ENCODE measurements around the gene RPL14.
"Not testable (repeated sequence)": the region's sequence is repeated elsewhere in the genome, so short reads cannot be mapped to it uniquely, and the experiment has no call there.

RPL14 gene

DNA sequence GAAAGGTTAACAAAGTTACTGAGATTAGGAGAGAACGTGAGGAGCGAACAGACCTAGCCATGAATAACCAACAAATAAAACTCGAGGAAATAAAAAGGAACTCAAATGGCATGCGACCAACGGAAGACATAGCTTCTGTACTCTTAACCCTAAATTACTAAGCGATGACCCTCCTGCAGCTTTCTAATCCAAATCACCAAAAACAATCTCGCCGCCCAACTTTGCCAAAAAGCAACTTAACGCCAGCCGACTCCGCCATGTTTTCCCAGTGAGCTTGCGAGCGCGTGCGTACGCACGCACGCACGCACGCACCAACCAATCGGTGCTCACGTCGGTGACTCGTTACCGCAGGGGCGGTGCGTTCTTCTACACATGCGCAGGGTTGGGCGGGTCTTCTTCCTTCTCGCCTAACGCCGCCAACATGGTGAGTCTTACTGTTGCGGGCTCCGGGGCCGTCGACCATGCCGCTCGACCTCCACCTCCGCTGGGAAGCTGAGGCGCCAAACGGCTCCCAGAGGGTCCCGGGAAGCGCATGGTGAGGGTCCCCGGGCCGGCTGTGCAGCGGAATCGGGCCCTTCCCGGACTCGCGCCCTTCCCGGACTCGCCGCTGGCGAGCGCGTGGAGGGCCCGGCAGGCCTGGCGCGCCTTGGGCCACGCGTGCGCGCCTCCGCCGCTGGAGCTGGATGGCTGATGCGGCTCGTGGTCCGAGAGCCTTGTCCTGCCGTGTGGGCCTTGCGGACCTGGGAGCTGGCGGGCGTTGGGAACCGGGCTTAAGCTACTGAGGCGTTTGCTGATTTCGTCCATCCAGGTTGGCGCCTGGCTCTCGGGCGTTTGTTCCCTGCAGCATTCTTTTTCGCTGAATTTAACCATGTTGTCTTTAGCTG lies at the start of gene RPL14:
Gene RPL14 (plus strand): TSS at position 400 of the 884 bp plus-strand sequence. CDS start 133 bp downstream, at position 533.
- FAIRE-seq = peak; percentile 37

- no peak for FAIRE-seq
These were observed 49.5 kb upstream of the RPL14 start for GRCh38 chr3:40407611-40408010.

DNA sequence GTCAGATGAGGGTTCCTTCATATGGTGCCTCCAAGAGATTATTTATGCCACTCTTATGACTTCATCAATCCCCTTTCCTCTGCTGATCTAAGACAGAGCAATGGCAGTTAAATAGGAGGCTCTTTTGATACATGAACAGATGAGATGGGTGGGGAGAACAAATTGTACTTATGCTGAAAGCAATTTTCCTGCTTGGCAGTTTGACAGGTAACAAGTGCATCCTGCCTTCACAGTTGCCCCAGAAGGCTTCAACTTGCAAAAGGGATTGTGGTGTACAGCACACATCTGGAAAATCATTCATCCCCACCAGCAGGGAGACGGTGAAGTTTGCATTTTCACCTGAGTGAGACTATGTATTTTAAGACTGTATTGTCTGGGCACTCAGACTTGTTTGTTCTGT lies 42.9 kb upstream of the RPL14 start:
- FAIRE-seq = no peak

DNA sequence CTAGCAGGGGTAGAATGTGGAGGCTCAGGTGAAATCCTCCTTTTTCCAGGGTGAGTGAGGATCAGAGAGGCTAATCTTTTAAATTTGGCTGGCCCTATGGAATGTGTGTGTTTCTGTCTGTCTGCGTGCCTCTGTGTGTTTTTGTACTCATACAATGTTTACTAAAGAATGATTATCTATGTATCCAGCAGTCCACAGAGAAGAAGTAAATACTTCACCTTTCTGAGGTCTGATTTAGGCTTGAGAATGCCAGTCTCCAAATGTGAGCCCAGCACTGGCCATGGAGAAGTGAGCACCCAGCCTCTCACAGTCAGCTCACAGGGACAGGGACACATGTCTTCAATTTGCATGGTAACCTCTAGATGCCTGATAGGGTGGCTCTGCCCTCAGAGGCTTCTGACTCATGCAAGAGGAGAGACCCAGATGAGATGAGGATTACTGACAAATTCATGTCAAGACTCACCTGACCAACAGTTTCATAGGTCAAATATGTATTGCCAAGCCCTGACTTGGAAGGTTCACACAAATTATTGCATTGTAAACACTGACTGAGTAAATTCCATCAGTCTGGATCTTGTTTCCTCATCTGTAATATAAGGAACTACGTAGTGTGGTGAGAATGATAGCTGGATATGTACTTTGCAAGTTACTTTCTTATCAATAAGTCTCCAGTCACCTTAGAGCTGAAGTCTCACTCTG lies 39.1 kb upstream of the RPL14 start:
- FAIRE-seq = no peak

- FAIRE-seq = no peak
These were observed 34.3 kb upstream of the RPL14 start for GRCh38 chr3:40422861-40423260.

DNA sequence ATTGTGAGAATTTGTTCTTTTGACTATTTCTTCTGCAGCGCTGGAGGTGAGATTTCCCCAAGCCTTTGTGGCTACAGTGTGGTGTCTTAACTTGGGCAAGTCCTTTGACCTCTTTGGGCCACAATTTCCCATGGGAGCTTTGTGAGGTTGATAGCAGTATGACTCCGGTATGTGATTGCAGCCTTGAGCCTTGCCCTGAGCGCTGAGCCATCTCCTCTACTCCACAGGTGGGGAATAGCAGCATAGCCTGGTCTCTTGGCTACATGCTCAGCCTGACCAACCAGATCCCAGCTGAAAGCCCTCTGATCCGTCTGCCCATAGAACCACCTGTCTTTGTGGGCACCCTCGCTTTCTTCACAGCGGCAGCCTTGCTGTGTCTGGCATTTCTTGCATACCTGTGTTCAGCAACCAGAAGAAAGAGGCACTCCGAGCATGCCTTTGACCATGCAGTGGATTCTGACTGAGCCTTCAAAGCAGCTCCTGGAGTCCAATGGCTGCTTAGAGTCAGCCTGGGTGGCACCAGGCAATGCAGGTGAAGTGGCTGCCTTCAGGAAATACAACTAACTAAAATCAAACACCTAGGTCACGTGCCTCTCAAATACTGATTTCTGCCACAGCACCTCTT lies 30.0 kb upstream of the RPL14 start:
- FAIRE-seq = no peak

DNA sequence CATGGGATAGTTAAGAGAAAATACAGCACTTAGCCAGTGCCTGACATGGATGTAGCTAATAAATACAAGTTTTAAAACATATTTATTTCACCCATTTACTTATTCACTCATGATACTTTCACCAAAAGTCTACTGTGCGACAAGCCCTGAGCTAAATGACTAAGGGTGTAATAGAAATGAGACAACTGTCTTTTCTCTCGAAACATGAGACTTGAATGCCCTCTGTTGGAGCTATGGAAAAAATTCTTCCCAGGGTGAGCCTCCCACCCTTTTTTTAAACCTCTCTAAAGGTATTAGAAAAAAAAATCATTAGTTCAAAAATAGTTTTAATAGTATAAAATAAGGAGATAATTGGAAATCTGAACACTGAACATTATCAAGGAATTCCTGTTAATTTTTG lies 24.3 kb upstream of the RPL14 start:
- no peak for FAIRE-seq

DNA sequence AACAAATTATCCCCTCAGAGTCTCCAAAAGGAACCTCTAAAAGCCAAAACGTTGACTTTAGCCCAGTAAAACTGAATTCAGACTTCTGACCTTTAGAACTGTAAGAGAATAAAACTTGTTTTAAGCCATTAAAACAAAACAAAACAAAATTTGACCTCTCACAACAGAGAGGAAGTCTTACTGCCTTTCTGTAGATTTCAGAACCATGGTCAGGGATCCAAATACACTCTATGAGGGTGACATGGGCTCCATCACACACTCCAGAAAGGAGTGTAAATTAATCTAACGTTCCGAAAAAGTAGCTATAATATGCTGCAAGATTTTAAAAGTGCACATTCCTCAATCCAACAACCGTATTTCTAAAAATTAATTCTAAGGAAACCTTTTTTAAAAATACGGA lies 19.2 kb upstream of the RPL14 start:
- no peak for FAIRE-seq

- no peak for FAIRE-seq
These were observed 12.1 kb upstream of the RPL14 start for GRCh38 chr3:40445062-40445461.

DNA sequence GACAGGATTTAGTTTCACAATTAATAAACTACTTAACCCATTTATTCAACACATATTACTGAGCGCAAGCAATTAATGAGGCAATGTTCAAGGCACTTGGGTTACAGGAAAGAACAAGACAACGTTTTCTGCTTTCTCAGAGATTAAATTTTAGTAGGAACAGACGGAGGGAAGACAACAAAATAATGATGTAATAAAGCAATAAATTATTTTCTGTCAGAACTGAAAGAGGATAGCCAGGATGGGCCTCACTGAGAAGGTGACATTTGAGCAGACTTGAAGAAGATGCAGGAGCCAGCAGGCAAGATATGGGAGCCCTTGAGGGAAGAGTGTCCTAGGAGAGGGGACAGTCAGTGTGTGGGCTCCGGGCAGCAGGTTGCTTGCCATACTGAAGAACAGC lies 11.3 kb upstream of the RPL14 start:
- FAIRE-seq = no peak

DNA sequence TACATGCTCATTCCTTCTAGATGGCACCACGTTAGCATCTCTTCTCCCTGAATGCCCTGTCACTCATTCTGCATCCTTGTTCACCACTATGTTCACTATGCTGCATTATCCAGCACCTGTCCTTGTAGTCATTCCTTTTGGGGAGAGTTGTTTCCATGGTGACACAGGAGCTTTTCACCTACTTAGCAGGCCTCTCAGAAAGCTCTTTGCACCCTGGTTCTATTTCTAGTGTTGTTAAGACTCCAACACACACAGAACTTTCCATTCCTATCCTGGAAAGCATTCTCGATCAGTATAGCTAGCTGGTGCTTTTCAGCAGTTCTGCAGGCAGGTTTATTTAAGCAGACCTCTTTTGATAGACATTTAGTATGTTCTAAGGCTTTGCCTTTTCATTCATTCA lies 6.7 kb upstream of the RPL14 start:
- FAIRE-seq = no peak

GRCh38 chr3:40451551-40451950 lies 5.6 kb upstream of the RPL14 start:
- FAIRE-seq = no peak

- FAIRE-seq = no peak
These were observed 5.1 kb upstream of the RPL14 start for GRCh38 chr3:40452057-40452456.

GRCh38 chr3:40452562-40452875 lies 4.6 kb upstream of the RPL14 start:
- FAIRE-seq = no peak

GRCh38 chr3:40452876-40453730 lies 4.0 kb upstream of the RPL14 start:
- FAIRE-seq = peak; percentile 99

GRCh38 chr3:40453933-40454332 lies 3.2 kb upstream of the RPL14 start:
- no peak for FAIRE-seq

DNA sequence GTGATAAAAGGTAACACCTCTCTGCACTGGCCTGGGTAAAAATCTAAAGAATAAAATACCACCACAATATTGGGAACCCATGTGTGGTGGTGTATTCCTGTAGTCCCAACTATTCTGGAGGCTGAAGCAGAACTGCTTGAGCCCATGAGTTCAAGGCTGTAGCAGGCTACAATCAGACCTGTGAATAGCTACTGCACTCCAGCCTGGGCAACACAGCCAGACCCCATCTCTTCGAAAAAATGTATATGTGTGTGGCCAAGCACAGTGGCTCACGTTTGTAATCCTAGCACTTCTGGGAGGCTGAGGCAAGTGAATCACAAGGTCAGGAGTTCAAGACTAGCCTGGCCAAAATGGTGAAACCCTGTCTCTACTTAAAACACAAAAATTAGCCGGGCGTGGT lies 1.8 kb upstream of the RPL14 start:
- FAIRE-seq = no peak

DNA sequence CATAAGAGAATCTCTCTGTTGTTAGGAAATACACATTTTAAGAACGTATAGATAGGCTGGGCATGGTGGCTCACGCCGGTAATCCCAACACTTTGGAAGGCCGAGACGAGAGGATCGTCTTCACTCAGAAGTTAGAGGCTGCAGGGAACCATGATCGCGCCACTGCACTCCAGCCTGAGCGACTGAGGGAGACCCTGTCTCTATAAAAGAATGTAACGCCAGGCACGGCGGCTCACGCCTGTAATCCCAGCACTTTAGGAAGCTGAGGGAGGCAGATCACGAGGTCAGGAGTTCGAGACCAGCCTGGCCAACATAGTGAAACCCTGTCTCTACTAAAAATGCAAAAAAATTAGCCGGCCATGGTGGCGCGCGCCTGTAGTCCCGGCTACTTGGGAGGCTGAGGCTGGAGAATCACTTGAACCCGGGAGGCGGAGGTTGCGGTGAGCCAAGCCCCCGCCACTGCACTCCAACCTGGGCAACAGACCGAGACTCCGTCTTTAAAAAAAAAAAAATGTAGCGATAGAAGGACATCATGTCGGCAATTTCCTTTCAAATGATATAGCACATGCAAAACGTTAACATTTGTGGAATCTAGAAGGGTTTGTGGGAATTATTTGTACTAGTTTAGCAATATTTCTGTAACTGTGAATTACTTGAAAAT lies 730 bp upstream of the RPL14 start:
- no peak for FAIRE-seq

GRCh38 chr3:40458473-40458872 lies 1.3 kb downstream of the RPL14 start:
- FAIRE-seq = no peak

- not testable (repeated sequence) for FAIRE-seq
These were observed 3.3 kb downstream of the RPL14 start for GRCh38 chr3:40460481-40460880.

DNA sequence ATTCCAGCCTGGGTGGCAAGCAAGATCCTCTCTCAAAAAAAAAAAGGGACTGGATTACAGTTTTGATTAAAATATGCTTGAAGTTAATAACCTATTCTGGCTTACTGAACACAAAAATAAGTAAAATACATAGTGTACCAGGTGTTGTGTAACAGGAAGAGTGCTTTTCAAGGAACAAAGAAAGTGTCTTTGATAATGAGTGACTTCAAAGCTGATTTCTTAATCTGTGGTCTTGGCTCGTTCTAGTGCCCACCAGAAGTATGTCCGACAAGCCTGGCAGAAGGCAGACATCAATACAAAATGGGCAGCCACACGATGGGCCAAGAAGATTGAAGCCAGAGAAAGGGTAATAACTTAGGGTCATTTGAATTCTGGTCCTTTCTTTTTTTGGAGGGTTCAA lies 4.0 kb downstream of the RPL14 start:
- FAIRE-seq = no peak

DNA sequence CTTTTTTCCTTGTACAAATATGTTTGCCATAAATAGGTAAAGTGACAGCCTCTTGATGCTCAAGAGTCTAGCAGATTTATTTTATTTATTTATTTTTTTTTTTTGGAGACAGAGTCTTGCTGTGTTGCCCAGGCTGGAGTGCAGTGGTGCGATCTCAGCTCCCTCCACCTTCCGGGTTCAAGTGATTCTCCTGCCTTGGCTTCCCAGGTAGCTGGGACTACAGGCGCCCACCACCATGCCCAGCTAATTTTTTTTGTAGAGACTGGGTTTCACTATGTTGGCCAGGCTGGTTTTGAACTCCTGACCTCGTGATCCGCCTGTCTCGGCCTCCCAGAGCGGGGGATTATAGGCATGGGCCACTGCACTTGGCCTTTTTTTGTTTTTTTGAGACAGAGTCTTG lies 5.7 kb downstream of the RPL14 start:
- FAIRE-seq = not testable (repeated sequence)

Measured in endometrium (tissue), 2 donors.